Right lobe of liver (tissue), 4 donors: ENCODE results near the gene ARX.

ENCODE experiments used
- POLR2A ChIP-seq: fragments of 450-650 bp; IDR thresholded peaks from one replicate; pipeline ENCODE4 v1.6.1; 2017; ENCODE audit warnings: antibody characterized with exemption, mild to moderate bottlenecking
- TF ChIP-seq, protein P1 (sequence below), 4 donors: fragments of 200-600 bp in 3 of 4; fragments of 450-650 bp in 1 of 4; IDR thresholded peaks; one replicate each; pipeline versions ENCODE4 v1.5.1 to v1.8.0; 2016 to 2022; ENCODE audit warnings: antibody characterized with exemption in 4 of 4, mild to moderate bottlenecking in 2 of 4
- donor health status: DM: no; HTN: no; CAD: no.
- donor health status: DM: no; HTN: no; CAD: no.
- donor health status: DM: no; HTN: yes; CAD: no.

DNA sequence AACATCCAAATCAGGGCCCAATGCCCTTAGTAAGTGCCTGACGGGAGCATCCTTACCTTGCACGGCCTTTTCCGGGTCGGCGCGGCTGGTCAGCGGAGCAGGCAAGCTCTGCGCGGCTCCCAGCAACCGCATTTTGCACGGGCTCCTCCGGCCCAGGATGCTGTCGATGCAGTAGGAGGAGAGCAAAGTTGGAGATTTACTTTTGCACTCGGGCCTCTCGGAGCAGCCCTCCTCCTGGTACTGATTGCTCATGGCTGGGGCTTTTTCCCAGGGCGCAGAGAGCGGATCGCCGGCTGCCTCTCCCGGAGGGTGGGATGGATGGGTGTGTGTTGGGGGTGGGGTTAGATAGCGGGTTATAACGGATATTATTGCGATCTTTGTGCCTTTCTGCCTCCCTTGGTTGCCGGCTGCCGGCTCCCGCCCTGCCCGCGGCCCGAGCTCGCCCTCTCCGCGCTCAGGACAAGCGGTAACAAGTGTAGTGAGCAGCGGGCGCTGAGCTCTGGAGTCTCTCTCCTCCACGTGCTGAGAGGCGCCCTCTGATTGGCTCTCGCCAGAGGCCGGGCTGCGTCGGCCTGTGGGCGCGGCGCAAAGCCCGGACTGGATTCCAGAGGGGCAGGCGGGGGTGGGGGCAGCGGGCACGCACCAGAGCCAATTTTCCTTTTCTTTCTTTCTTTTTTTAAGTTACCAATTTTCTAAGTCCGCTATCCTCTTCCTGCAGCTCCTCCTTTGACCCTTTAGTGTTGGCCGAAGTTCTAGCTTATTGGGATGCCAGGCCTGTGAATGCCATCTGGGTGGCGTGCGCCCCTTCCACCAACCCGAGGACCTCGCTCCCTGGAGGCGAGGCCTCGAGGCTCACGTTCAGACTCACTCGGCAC lies at the start of gene ARX:
- TF ChIP-seq, protein P1, sequence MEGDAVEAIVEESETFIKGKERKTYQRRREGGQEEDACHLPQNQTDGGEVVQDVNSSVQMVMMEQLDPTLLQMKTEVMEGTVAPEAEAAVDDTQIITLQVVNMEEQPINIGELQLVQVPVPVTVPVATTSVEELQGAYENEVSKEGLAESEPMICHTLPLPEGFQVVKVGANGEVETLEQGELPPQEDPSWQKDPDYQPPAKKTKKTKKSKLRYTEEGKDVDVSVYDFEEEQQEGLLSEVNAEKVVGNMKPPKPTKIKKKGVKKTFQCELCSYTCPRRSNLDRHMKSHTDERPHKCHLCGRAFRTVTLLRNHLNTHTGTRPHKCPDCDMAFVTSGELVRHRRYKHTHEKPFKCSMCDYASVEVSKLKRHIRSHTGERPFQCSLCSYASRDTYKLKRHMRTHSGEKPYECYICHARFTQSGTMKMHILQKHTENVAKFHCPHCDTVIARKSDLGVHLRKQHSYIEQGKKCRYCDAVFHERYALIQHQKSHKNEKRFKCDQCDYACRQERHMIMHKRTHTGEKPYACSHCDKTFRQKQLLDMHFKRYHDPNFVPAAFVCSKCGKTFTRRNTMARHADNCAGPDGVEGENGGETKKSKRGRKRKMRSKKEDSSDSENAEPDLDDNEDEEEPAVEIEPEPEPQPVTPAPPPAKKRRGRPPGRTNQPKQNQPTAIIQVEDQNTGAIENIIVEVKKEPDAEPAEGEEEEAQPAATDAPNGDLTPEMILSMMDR (IDR thresholded peaks at IDR 0.05), result no peak
- TF ChIP-seq POLR2A, result no peak
